Activated CD4-positive, alpha-beta T cell treated with anti-CD3 and anti-CD28 coated beads, Interleukin-2, amount 50 U/mL, for 24 hours (primary cell): ENCODE measurements around the gene ZNF429.
"Not testable (repeated sequence)": the region's sequence is repeated elsewhere in the genome, so short reads cannot be mapped to it uniquely, and the experiment has no call there.

Source experiments
- DNase-seq, 2 donors: peaks; one replicate each; pipeline ENCODE4 v3.0.0-alpha.2; 2020; ENCODE audit warnings: low read depth in 1 of 2, low spot score in 1 of 2

Gene ZNF429

DNA sequence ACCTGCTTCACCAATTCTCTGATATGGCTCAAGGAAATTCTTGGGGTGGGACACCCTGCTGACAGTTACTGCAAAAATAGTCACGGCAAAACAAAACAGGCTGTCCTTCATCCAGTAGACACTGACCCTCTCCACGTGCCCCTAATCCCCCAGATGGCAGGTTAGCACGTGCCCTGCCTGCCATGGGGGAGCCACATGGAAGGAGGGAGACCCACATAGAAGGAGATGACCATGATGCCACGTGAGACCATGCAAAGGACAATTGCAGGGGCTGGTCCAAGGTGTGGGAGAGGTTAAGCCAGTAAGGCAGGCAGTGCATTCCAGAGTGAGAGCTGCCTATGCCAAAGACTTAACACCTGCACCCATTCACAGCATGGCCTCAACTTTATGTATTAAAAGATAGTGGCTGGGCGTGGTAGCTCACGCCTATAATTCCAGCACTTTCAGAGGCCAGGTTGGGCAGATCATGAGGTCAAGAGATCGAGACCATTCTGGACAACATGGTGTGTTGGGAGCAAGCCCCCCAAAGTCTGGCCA lies 82.7 kb downstream of the ZNF429 start:
- no peak for DNase-seq

DNA sequence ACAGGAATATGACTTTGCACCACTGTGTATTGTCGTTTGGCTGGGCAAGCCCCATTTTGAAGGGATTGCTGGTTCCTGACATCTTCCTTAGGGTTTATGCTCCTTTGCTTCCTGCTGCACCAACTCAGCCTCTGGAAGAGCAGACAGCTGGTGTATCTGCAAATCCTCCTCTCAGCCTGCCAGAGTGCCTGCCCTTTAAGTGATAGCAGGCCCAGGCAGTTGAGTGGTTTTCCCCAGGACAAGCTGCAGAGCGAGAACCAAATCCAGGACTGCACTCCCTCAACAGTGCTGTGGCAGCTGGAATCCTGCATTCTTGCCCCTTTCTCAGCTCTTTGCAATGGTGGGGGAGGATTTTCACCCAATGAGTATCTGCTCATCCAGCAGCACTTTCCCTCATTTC lies 85.5 kb downstream of the ZNF429 start:
- no peak for DNase-seq

DNA sequence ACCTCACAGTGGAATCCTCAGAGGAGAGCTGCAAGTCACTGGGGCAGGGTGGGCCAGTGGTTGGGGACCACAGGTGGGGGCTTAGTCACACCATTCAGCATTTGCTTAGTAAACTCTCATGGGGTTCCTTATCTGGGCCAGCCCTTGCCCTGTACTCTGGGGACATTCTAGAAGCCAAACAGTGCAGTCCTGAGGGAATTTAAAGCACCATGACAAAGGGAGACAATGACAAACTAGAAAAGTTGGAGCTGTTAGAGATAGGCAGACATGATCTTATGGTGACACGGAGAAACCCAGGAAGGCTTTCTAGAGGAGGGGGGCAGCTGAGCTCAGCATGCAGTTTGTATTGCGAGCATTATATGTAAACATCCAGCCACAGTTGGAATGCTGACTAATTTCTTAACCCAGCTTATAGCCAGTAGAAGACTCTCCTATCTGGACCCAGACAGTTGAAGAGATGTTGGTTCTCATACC lies 87.6 kb downstream of the ZNF429 start:
- no peak for DNase-seq

DNA sequence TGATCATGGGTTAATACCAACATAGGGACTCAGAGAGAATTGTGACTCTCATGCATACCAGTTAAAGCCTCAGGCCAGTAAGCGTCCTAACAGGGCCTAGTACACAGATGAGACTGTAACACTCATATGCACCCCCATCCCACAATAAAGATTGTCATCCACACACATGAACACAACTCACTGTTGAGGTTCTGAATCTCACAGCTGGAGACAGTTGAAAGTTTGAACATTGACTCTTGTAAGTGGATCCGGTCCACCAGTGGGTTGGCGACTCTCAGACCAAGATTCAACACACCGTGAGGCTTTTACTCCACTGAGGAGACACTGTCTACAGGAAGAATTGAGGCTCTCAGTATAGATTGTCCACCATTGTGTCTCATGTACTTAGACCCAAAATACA lies 88.1 kb downstream of the ZNF429 start:
- DNase-seq: no peak

DNA sequence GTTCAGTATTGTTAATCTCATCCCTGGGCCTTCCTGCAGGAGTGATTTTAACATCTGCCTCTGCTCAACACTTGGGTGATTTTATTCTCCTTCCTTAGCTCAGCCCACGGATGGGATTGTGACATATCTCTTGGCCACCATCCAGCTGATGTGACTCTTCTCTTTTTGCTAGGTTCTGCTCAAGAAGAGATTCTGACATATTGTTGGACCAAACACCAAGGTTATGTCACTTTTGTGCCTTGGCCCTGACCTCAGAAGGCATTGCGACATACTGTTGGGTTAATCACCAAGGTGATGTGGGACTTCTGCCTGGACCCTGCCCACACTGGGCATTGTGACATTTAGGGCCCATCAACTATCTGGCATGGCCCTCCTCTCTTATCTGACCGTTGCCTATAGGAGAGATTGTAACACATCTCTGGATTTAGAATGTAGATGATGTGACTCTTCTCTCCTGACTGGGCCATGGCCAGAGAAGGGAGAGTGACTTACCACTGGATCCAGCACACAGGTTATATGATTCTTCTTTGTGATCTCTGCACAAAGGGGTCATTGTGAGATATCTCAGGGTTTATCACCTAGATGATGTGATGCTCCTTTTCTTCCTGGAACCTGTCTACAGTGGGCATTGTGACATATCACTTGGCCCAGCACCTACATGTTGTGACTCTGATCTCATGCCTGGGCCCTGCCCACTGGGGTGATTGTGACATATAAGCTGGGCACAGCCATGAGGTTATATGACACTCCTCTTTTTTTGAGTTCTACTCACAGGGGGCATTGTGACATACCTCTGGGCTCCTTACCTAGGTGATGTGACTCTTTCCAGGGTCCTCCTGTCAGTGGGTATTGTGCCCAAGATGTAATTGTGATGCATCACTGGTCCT lies 88.8 kb downstream of the ZNF429 start:
- DNase-seq: no peak

DNA sequence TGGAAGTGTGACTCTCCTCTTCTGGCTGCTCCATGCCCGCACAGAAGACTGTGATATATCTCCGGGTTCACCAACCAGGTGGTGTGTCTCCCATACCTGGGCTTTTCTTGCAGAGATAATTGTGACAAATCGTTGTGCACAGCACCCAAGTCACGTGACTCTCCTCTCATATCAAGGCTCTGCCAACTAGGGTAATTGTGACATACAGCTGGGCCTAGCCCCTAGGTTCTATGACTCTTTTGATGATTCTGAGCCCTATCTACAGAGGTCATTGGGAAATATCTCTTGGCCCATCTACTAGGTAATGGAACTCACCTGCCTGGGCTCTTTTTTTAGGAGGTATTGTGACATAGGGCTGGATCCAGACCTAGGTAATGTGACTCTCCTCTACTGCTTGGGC lies 89.8 kb downstream of the ZNF429 start:
- DNase-seq: no peak

DNA sequence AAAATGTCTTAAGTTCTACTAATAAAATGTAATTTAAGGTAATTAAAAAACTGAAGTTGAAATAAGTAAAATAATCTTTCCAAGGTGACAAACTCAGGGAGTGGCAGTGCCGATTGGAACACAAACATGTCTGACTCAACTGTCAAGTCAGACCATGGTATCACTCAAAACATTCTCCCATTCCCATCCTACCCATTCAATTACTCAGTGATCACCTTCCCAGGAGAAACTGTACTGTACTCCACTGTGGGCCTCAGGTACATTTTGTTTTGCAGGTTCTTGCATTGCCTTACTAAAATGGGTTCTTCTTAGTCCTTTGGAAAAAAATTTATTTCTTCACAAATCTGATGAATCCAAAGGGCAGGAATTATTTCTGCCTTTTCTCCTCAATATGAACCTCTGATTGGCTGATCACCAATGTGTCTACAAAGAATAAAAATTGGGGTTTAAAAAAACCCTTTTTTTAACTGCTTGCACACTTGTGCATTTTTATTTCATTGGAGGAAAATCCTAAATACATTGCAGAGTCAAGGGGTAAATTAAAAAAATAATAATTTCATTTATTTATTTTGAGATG lies 96.8 kb downstream of the ZNF429 start:
- no peak for DNase-seq

DNA sequence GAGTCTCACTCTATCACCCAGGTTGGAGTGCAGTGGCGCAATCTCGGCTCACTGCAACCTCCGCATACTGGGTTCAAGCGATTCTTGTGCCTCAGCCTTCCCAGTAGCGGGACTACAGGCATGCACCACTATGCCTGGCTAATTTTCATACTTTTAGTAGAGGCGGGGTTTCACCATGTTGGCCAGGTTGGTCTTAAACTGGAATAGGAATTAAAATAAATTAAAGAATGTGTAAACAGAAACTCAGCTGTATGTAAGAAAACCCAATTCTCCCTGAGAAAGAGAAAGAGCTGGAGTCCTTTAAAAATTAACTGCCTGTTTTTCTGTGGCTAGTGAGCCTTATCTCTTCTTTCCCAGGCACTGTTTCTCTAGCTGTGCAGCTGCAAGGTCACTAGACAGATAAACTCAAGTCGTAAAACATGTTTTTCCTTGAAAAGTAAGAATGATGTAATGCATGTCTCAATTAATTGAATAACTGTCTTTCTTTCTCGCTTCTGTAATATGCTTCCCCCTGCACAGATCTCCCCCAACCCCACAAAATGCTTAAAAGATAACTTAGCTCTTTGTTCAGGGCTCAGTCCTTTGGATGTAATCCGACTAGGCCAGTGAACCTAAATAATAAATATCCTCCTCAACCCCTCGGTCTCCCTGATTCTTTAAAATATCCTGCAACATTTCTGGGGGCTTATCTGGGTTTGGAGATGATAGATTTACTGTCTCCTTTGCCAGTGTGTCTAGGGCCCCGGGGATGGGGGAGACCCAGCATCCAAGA lies 97.4 kb downstream of the ZNF429 start:
- not testable (repeated sequence) for DNase-seq

DNA sequence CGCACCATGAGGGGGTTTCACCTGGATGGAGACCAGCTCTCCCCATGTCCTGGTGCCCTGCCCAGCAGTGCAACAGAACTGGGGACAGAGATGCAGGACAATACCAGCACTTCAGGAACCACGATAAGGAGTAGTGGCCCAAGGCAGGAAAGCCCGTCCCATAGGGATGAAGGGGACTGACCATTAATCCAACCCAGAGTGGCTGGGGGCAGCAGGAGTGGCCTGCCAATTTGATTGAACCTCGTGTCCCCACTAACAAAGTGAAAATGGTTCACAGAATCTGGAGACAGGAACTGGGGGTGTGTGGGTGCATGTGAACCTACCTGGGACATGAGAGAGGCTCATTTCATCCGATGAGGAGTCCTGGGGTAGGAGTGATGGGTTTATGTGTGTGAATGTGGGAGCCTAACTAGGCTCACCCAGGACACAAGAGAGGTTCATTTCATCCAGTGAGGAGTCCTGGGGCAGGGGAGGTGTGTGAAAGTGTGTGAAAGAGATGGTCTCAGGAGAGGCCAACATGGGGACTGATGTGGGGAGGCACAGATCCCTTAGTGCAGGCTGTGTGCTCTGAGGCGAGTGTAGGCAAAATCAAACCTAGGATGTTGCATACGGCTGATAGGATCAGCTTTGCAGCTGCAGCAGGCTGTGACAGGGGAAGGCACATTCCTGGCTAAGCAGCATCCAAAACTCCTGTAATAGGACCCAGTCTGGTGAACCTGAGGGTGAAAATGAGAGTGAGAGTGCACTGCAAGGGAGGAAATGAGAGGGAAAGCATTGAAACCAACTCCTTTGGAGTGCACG lies 98.2 kb downstream of the ZNF429 start:
- no peak for DNase-seq

DNA sequence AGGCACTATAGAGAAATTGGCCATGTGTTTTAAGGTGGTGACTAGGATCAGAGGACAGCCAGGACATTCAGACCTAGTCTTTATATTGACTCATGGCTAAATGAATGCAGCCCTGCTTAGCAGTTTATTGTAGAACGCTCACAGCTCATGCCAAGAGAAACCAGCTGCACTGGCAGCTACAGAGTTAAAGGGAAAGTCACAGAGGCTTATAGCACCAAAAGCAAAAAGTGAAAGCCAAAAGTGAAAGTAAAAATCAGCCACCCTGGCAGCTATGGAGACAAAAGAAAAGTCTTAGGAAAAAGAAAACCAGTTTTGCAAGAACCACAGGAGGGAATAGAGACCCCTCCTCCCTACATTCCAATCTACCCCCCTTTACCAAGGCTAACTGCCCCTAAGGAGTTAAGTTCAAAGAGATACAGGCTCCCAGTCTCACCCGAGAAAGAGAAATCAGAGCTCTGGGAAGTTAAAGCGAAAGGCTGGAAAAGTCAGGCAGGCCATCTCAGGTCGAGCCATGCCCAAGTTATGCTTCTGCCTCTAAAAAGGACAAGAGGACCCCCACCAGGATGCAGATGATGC lies 99.0 kb downstream of the ZNF429 start:
- no peak for DNase-seq
